Heart left ventricle (tissue), 16 donors: ENCODE results near the gene HSF5. TPM values are rescaled to one million over a fixed set of nuclear protein-coding genes. Genes with fewer than 3 reads are reported as not detected.

ENCODE experiments used
- ATAC-seq, 4 donors: fragments of 200-7000 bp; cut with Tn5 transposase; one replicate each; pipeline ENCODE4 v1.9.1; 2020 to 2022; ENCODE audit warnings: moderate library complexity in 4 of 4, mild to moderate bottlenecking in 3 of 4, moderate number of reproducible peaks in 1 of 4
- DNase-seq, 5 donors: peaks; one replicate each; pipeline ENCODE4 v3.0.0-alpha.2; 2020
- H3K27ac ChIP-seq, 12 donors: fragments of 200-600 bp; sonication (generic) in 4 of 12; one replicate each; pipeline versions ENCODE4 v1.5.0 to v1.8.0; 2016 to 2022; ENCODE audit warnings: mild to moderate bottlenecking in 2 of 12
- H3K27me3 ChIP-seq, 9 donors: fragments of 200-600 bp; sonication (generic) in 2 of 9; one replicate each; pipeline versions ENCODE4 v1.5.1 to v1.8.0; 2016 to 2022; ENCODE audit warnings: mild to moderate bottlenecking in 3 of 9
- H3K36me3 ChIP-seq, 9 donors: fragments of 200-600 bp; sonication (generic) in 2 of 9; one replicate each; pipeline versions ENCODE4 v1.5.0 to v1.8.0; 2018 to 2022; ENCODE audit warnings: mild to moderate bottlenecking in 2 of 9
- H3K4me1 ChIP-seq, 12 donors: fragments of 200-600 bp; sonication (generic) in 4 of 12; one replicate each; pipeline versions ENCODE4 v1.5.0 to v1.8.0; 2016 to 2022; ENCODE audit warnings: mild to moderate bottlenecking in 3 of 12
- H3K4me3 ChIP-seq, 12 donors: fragments of 200-600 bp; sonication (generic) in 4 of 12; one replicate each; pipeline versions ENCODE4 v1.5.0 to v1.8.0; 2017 to 2022; ENCODE audit warnings: mild to moderate bottlenecking in 9 of 12, moderate library complexity in 4 of 12
- H3K9me3 ChIP-seq, 12 donors: fragments of 200-600 bp; sonication (generic) in 4 of 12; one replicate each; pipeline versions ENCODE4 v1.5.0 to v1.8.0; 2016 to 2022; ENCODE audit warnings: mild to moderate bottlenecking in 1 of 12
- CTCF ChIP-seq, 12 donors: fragments of 200-600 bp; sonication (generic) in 4 of 12; IDR thresholded peaks; one replicate each; pipeline versions ENCODE4 v1.5.0 to v1.8.0; 2018 to 2022; ENCODE audit warnings: antibody characterized with exemption in 12 of 12, mild to moderate bottlenecking in 5 of 12
- POLR2A ChIP-seq, 2 donors: fragments of 450-650 bp; IDR thresholded peaks; one replicate each; pipeline ENCODE4 v1.6.1; 2017; ENCODE audit warnings: antibody characterized with exemption in 2 of 2, mild to moderate bottlenecking in 2 of 2, moderate library complexity in 2 of 2
- WGBS, 4 donors: extraction: QIAGEN DNeasy Blood & Tissue Kit in 2 of 4; methylation state at CpG; one replicate each; pipeline versions ENCODE4 v1.1.5 to v1.1.7; 2013 to 2018; 5-methylcytosine and 5-hydroxymethylcytosine counted together
- intact Hi-C, 10 donors: fragments of 100-400 bp; cut with DNase I; formaldehyde crosslinking; loops; one replicate each; pipeline versions ENCODE4 v1.11.1 to v1.14.2; 2022
- polyA plus RNA-seq, 2 donors: library from polyadenylated mRNA; stranded (reverse); fragments of 200-250 nt; gene quantifications; one replicate each; pipeline ENCODE4 v1.2.3, GENCODE V29; 2013
- total RNA-seq, 9 donors: library from RNA; depleted of rRNA in 2 of 9; stranded (reverse); fragments of >200 nt in 2 of 9; fragmentation: NEBNext Ultra II Directional in 3 of 9; extraction: Animal tissue kit (Norgen Biotek cat#: 25700) in 3 of 9; gene quantifications; one replicate each; pipeline versions ENCODE4 v1.1.0 to v1.2.4, GENCODE V29; 2016 to 2023
- donor health status: ischemic (EF 13 %, LVEDD 7.1; RV severe dilation, severe dysfunction).
- donor health status: healthy with polysubstance abuse.
- donor health status: DM: no; HTN: yes; CAD: no.
- donor health status: DM: no; HTN: no; CAD: no.
- donor health status: ischemic (EF 25% LVEDD 6.9; RV normal size, moderate dysfunction).
- donor health status: ischemic (EF 25% LVEDD 5.7; RV mildly dilated, moderate dysfunction).
- donor health status: healthy.
- donor health status: DM: yes; HTN: yes; CAD: no.
- donor health status: ischemic (EF 35%, LVEDD 5.7; RV mildly dilated, moderate dysfunction).
- donor health status: nonischemic (EF 11% LVEDD 7.7; RV severe dilation, severe dysfunction).
- donor health status: DM: yes; HTN: yes; CAD: no.
- donor health status: PGD.
- donor health status: ischemic (EF 29% LVEDD 5.4; RV normal size, mild dysfunction).
- donor health status: nonischemic (EF 23%, LVEDD 6.1; RV moderate dilation, normal function).

HSF5 gene
- total and polyA plus RNA-seq, 11 donors, result 0.06 to 0.19 TPM; not detected in 9

DNA sequence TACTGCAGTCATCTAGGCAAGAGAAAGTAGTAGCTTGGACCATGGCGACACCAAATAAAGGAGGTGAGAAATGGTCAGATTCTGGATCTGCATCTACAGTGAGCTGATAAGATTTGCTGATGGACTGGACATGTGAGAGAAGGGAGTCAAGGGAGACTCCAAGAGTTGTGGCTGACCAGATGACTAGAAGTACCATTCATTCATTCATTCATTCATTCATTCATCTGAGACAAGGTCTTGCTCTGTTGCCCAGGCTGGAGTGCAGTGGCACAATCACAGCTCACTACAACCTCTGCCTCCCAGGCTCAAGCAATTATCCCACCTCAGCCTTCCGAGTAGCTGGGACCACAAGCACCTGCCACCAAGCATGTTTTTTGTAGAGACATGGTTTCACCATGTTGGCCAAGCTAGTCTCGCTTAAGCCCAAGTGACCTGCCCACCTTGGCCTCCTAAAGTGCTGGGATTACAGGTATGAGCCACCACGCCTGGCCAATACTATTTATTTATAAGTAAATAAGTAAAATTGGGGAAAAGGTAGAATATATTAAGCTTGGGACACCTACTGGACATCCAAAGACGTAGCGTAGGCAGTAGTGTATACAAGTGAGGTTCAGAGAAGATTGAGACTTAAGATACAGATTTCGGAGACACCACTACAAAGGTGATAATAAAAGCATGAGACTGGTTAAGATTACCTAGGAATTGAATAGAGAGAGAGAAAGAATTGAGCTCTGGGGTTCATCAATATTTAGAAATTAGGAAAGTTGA is 55.2 kb downstream of the HSF5 start:
- intact Hi-C loops, result no loop called here
- H3K27me3 ChIP-seq, result peaks cover 0 to 13% (median 3%) of the 10 kb centered on the region in 9 donors
- DNase-seq, result no peak
- no peak overlapping the region for H3K4me3 ChIP-seq
- H3K4me1 ChIP-seq, result no peaks in the 10 kb centered on the region
- TF ChIP-seq CTCF (IDR thresholded peaks at IDR 0.05) (no peak), POLR2A (IDR thresholded peaks at IDR 0.05) (no peak)
- no peak for ATAC-seq
- no peaks in the 10 kb centered on the region for H3K9me3 ChIP-seq
- WGBS, 4 donors, result 81 to 84% (median 82%) methylated on average over 7 of the region's 7 CpGs
- no peak overlapping the region for H3K27ac ChIP-seq
- H3K36me3 ChIP-seq, result no peaks in the 10 kb centered on the region

DNA sequence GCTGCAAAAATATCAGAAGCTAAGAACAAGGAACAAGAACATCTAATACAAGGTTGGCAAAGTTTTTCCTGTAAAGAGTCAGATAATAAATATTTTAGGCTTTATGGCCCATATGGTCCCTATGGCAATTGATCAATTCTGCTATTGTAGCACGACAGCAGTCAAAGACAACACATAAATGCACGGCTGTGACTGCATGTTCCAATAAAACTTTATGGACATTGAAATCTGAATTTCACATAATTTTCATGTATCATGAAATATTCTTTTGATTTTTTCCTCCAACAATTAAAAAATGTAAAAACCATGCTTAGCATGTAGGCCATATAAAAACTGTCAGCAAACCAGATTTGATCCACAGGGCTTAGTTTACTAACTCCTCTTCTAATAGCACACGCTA is 60.4 kb downstream of the HSF5 start:
- Histone ChIP-seq H3K27ac (no peak overlapping the region), H3K27me3 (peaks cover 0 to 11% (median 0%) of the 10 kb centered on the region in 9 donors), H3K4me1 (no peaks in the 10 kb centered on the region), H3K9me3 (no peaks in the 10 kb centered on the region), H3K36me3 (no peaks in the 10 kb centered on the region), H3K4me3 (no peak overlapping the region)
- 85 to 94% (median 89%) methylated on average over 3 of the region's 3 CpGs for WGBS, 4 donors
- TF ChIP-seq POLR2A (IDR thresholded peaks at IDR 0.05) (no peak), CTCF (IDR thresholded peaks at IDR 0.05) (no peak)
- DNase-seq (no peak), ATAC-seq (no peak)
- intact Hi-C loops, result loop anchor here in 1 of 10 donors (2.0 kb wide), 1 partner anchor 15 kb away; no protein-coding TSS in a partner anchor

GRCh38 chr17:58421711-58422110 is 66.5 kb downstream of the HSF5 start:
- intact Hi-C loops, result no loop called here
- Histone ChIP-seq H3K27me3 (peaks cover 0 to 37% (median 0%) of the 10 kb centered on the region in 9 donors), H3K4me3 (no peak overlapping the region), H3K4me1 (peaks cover 0 to 8% (median 0%) of the 10 kb centered on the region in 12 donors), H3K9me3 (no peaks in the 10 kb centered on the region), H3K36me3 (no peaks in the 10 kb centered on the region), H3K27ac (no peak overlapping the region)
- ATAC-seq, result no peak
- no peak for DNase-seq
- TF ChIP-seq CTCF (IDR thresholded peaks at IDR 0.05), result no peak
- no peak for TF ChIP-seq POLR2A (IDR thresholded peaks at IDR 0.05)
- 50 to 54% (median 51%) methylated on average over 1 of the region's 1 CpG for WGBS, 4 donors

DNA sequence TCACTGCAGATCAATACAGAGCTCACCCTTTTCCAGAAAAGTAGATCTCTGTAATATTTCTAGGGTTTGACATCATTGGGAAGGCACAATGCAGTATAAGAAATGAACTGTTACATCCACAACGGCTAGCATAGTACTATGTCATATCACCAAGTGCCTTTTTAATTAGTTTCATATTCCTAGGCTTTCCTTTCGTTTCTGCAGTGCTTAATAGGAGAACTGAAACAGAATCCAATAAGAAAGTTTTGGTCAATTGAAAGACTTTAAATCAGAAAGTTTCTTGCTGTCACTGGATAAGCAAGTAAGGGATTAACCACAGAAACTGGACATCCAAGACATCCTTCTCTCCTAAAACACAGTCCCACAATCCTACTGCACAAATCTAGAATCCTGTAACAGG is 67.4 kb downstream of the HSF5 start:
- H3K27me3 ChIP-seq, result peaks cover 0 to 37% (median 0%) of the 10 kb centered on the region in 9 donors
- intact Hi-C loops, result no loop called here
- WGBS, 4 donors, result 68 to 74% (median 71%) methylated on average over 2 of the region's 2 CpGs
- no peaks in the 10 kb centered on the region for H3K9me3 ChIP-seq
- ATAC-seq (no peak), DNase-seq (no peak)
- H3K4me3 ChIP-seq, result no peak overlapping the region
- no peaks in the 10 kb centered on the region for H3K36me3 ChIP-seq
- H3K27ac ChIP-seq, result no peak overlapping the region
- TF ChIP-seq CTCF (IDR thresholded peaks at IDR 0.05) (no peak), POLR2A (IDR thresholded peaks at IDR 0.05) (no peak)
- H3K4me1 ChIP-seq, result peaks cover 0 to 8% (median 0%) of the 10 kb centered on the region in 12 donors
